Colonic mucosa (tissue), 4 donors: ENCODE data around the gene REG4. TPM values are rescaled to one million over a fixed set of nuclear protein-coding genes. Genes with fewer than 3 reads are reported as not detected.

Experiments used
- DNase-seq: peaks from one replicate; pipeline ENCODE4 v3.0.0-alpha.2; 2020
- H3K27ac ChIP-seq: fragments of 200-600 bp; one replicate; pipeline ENCODE4 v1.8.0; 2021
- H3K27me3 ChIP-seq: fragments of 200-600 bp; one replicate; pipeline ENCODE4 v1.8.0; 2021
- H3K36me3 ChIP-seq: fragments of 200-600 bp; one replicate; pipeline ENCODE4 v1.8.0; 2021
- H3K4me1 ChIP-seq: fragments of 200-600 bp; one replicate; pipeline ENCODE4 v1.8.0; 2021; ENCODE audit warnings: mild to moderate bottlenecking
- H3K4me3 ChIP-seq: fragments of 200-600 bp; one replicate; pipeline ENCODE4 v1.8.0; 2021
- H3K9ac ChIP-seq, 2 donors: one replicate each; pipeline ENCODE4 v1.7.0; 2013; ENCODE audit warnings: control low read depth in 2 of 2, low read depth in 2 of 2, low read length in 2 of 2
- H3K9me3 ChIP-seq: fragments of 200-600 bp; one replicate; pipeline ENCODE4 v1.8.0; 2021
- intact Hi-C: fragments of 100-400 bp; cut with DNase I; formaldehyde crosslinking; loops from one replicate; pipeline ENCODE4 v1.14.1; 2022
- total RNA-seq, 2 donors: library from RNA; stranded (reverse); fragmentation: NEBNext Ultra II Directional in 1 of 2; extraction: Animal tissue kit (Norgen Biotek cat#: 25700) in 1 of 2; gene quantifications; one replicate each; pipeline ENCODE4 v1.2.1, GENCODE V29; 2021
- TF ChIP-seq, protein P1 (sequence below): fragments of 200-600 bp; IDR thresholded peaks from one replicate; pipeline ENCODE4 v1.8.0; 2022; ENCODE audit warnings: antibody characterized with exemption, mild to moderate bottlenecking
- donor health status: healthy.
- donor health status: DM: no; HTN: no; CAD: no.
- donor health status: DM: no; HTN: no; CAD: no.

The REG4 gene
- total RNA-seq, 2 donors from 2014 or later = 90.2 to 169 TPM

DNA sequence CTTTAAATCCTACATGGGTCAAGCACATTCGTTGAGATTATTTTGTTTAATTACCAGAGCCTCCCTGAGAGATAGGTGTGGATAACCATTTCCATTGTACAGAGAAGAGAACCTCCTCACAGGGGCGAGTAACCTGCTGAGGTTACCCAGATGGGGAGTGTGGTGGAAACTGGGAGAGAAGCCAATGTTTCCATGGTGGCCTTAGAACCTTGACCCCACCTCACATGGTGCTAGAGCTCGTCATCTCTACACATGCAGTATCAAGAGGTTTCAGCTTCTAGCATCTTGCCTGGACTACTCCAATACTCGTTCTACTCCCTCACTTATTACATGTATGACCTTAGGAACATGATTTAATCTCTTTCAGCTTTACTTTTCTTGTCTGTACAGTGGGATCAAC lies 4.8 kb downstream of the REG4 start:
- no peaks in the 10 kb centered on the region for H3K27me3 ChIP-seq
- no peak overlapping the region for H3K9ac ChIP-seq
- H3K4me1 ChIP-seq = no peaks in the 10 kb centered on the region
- no peak overlapping the region for H3K27ac ChIP-seq
- no peaks in the 10 kb centered on the region for H3K9me3 ChIP-seq
- no peak for DNase-seq
- intact Hi-C loops = loop anchor here (5.0 kb wide), 2 partner anchors 61 to 64 kb away; no protein-coding TSS in a partner anchor
- TF ChIP-seq, protein P1, sequence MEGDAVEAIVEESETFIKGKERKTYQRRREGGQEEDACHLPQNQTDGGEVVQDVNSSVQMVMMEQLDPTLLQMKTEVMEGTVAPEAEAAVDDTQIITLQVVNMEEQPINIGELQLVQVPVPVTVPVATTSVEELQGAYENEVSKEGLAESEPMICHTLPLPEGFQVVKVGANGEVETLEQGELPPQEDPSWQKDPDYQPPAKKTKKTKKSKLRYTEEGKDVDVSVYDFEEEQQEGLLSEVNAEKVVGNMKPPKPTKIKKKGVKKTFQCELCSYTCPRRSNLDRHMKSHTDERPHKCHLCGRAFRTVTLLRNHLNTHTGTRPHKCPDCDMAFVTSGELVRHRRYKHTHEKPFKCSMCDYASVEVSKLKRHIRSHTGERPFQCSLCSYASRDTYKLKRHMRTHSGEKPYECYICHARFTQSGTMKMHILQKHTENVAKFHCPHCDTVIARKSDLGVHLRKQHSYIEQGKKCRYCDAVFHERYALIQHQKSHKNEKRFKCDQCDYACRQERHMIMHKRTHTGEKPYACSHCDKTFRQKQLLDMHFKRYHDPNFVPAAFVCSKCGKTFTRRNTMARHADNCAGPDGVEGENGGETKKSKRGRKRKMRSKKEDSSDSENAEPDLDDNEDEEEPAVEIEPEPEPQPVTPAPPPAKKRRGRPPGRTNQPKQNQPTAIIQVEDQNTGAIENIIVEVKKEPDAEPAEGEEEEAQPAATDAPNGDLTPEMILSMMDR = no peak
- H3K4me3 ChIP-seq = no peak overlapping the region
- H3K36me3 ChIP-seq = no peaks in the 10 kb centered on the region

DNA sequence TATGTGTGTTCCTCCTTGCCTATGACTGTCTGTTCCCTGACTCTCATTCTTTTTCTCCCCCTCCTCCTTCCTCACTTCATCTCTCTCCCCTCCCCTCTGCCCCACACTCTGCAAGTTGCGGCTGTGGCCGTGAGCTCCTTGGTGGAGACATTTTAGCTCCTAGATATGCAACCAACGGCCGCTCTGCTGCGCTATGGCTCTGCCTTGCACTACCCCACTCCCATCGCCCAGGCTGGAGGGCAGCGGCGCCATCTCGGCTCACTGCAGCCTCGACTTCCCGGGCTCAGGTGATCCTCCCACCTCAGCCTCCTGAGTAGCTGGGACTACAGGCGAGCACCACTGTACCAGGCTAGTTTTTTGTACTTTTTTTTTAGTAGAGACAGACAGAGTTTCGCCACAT lies 5.5 kb downstream of the REG4 start:
- DNase-seq = no peak
- Histone ChIP-seq H3K4me1 (no peaks in the 10 kb centered on the region), H3K27me3 (no peaks in the 10 kb centered on the region), H3K9ac (no peak overlapping the region), H3K27ac (no peak overlapping the region), H3K9me3 (no peaks in the 10 kb centered on the region), H3K4me3 (no peak overlapping the region), H3K36me3 (no peaks in the 10 kb centered on the region)
- TF ChIP-seq, protein P1 = no peak
- intact Hi-C loops = loop anchor here (5.0 kb wide), 2 partner anchors 62 to 63 kb away; no protein-coding TSS in a partner anchor

DNA sequence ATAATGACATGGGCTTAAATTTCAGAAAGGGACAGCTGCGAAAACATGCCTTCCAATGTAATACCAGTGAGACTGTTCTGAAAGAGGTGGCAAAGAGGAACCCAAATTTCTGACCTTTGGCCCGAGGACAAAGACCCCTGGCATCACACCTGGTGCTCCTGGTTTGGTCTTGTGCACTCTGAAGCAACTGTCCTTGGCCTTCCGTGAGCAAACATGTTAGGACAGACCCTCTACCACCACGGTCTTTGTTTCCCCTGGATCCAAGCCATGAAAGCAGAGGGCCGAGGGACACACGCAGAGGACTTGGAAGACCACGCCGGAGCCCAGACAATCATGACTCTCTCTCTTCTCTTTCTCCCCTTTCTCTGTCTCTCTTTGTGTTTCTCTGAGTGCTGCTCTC lies 6.0 kb downstream of the REG4 start:
- TF ChIP-seq, protein P1 = no peak
- no peak for DNase-seq
- no peak overlapping the region for H3K9ac ChIP-seq

DNA sequence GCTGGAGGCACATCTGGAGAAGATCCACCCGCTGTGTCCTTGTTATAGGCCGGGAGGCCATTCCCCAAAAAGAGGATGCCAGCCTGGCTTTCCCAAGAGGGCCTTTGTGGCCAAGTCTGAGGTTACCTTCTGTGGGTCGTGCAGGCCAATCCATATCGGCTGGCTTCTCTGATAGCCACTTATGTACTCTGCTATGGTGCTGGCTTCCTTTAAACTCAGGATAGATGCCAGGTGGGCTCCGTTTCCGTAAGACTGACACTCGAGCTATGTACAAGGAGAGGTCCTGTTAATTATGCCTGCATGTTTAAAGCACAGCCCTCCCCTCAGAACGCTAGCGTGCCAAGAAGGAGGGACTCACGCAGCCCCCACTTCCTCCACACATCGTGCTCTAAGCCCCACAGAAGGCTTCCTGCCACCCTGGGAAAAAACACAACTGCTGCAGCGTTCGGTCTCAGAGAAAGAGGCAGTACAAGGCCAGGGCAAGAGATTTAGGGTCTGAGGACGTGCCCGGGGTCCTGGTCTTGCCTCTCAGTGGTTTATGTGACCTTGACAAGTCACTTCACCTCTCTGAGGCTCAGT lies 11.6 kb downstream of the REG4 start:
- Histone ChIP-seq H3K9ac (no peak overlapping the region), H3K27ac (no peak overlapping the region), H3K4me1 (no peaks in the 10 kb centered on the region), H3K4me3 (no peak overlapping the region), H3K27me3 (no peaks in the 10 kb centered on the region), H3K9me3 (no peaks in the 10 kb centered on the region), H3K36me3 (no peaks in the 10 kb centered on the region)
- intact Hi-C loops = no loop called here
- TF ChIP-seq, protein P1 = no peak
- no peak for DNase-seq

More for the DNA sequence above, 6.0 kb downstream of the REG4 start:
- Histone ChIP-seq H3K4me3 (no peak overlapping the region), H3K9me3 (no peaks in the 10 kb centered on the region), H3K27me3 (no peaks in the 10 kb centered on the region), H3K27ac (no peak overlapping the region), H3K4me1 (no peaks in the 10 kb centered on the region), H3K36me3 (no peaks in the 10 kb centered on the region)
- intact Hi-C loops = loop anchor here (5.0 kb wide), 2 partner anchors 62 to 63 kb away; no protein-coding TSS in a partner anchor

DNA sequence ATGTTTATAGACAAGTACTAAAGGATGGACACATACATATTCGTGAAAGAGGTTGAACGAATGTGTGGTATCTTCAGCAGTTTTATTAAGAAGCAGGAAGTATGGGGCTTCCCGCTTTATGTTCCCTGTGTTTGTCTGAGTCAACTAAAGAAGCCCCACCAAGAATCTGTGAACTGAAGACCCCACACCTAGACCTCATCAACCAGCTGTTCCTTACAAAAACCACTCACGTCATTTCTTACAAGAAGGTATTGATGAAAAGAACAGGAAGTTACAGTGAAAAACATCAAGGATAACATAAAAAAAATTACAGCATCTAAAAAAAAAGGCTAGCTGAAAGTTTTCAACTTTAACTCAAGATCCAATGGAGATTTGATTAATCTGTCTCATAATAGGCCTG lies 12.3 kb downstream of the REG4 start:
- no peaks in the 10 kb centered on the region for H3K9me3 ChIP-seq
- no peaks in the 10 kb centered on the region for H3K27me3 ChIP-seq
- intact Hi-C loops = no loop called here
- no peak overlapping the region for H3K9ac ChIP-seq
- no peak for DNase-seq
- H3K4me3 ChIP-seq = no peak overlapping the region
- no peak overlapping the region for H3K27ac ChIP-seq
- no peaks in the 10 kb centered on the region for H3K36me3 ChIP-seq
- no peaks in the 10 kb centered on the region for H3K4me1 ChIP-seq
- TF ChIP-seq, protein P1 = no peak
